Mesothelial cell of epicardium (in vitro differentiated cells): ENCODE measurements around the gene CLEC2A. TPM values are rescaled to one million over a fixed set of nuclear protein-coding genes. Genes with fewer than 3 reads are reported as not detected.
"Not testable (repeated sequence)": the region's sequence is repeated elsewhere in the genome, so short reads cannot be mapped to it uniquely, and the experiment has no call there.

Experiments used
- DNase-seq, 2 experiments: peaks; one replicate each; pipeline ENCODE4 v3.0.0; 2021; ENCODE audit warnings: low spot score in 2 of 2; ENCODE audit not compliant: unreplicated experiment in 2 of 2
- H3K27ac Mint-ChIP-seq: 2 replicates; pipeline ENCODE4 v1.8.0; 2021; ENCODE audit warnings: mixed read lengths
- H3K27me3 Mint-ChIP-seq: 2 replicates; pipeline ENCODE4 v1.8.0; 2021; ENCODE audit warnings: low read depth, mixed read lengths
- H3K36me3 Mint-ChIP-seq: 2 replicates; pipeline ENCODE4 v1.8.0; 2021; ENCODE audit warnings: mixed read lengths
- H3K4me1 Mint-ChIP-seq: 2 replicates; pipeline ENCODE4 v1.8.0; 2021; ENCODE audit warnings: mixed read lengths
- H3K4me3 Mint-ChIP-seq: 2 replicates; pipeline ENCODE4 v1.8.0; 2021; ENCODE audit warnings: mild to moderate bottlenecking, moderate library complexity, mixed read lengths
- H3K9me3 Mint-ChIP-seq: 2 replicates; pipeline ENCODE4 v1.8.0; 2021; ENCODE audit warnings: mixed read lengths
- CTCF ChIP-seq: fragments of 200-600 bp; sonication (generic); IDR thresholded peaks from one replicate; pipeline ENCODE4 v1.5.0; 2021; ENCODE audit warnings: antibody characterized with exemption; ENCODE audit not compliant: unreplicated experiment
- total RNA-seq: library from RNA; stranded (reverse); gene quantifications from 3 replicates; pipeline ENCODE4 v1.2.1, GENCODE V29; 2021

Gene CLEC2A
- total RNA-seq, 1 donor from 2014 or later = 0.29 TPM

DNA sequence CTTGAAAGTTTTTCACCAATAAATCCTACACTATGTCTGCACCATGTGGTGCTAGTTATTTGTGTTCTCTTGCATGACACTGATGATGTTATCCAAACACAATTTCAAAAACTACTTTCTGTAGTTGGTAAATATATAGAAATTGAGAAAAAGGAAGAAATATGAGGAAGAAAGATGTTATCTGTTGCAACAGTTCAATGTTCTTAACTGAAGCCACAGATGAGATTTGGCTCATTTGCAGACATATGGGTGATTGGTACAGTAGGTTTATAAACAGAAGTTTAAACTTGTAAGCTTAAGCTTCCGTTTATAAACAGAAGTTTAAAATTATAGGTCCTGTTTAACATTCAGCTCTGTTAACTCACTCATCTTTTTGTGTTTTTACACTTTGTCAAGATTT lies 39.0 kb upstream of the CLEC2A start, which contains the start of gene CLEC12A:
Gene CLEC12A (plus strand): TSS at position 229 of the 400 bp plus-strand sequence. CDS start 188 bp downstream, outside the sequence.
- DNase-seq = no peak
- H3K27ac Mint-ChIP-seq = no peak within 1 kb of the TSS
- H3K4me1 Mint-ChIP-seq = no peaks in the 10 kb centered on the region
- no peak for TF ChIP-seq CTCF
- peaks cover 7% of the 10 kb centered on the region for H3K9me3 Mint-ChIP-seq
- H3K36me3 Mint-ChIP-seq = no peaks in the 10 kb centered on the region
- H3K27me3 Mint-ChIP-seq = no peaks in the 10 kb centered on the region
- H3K4me3 Mint-ChIP-seq = no peak within 1 kb of the TSS

DNA sequence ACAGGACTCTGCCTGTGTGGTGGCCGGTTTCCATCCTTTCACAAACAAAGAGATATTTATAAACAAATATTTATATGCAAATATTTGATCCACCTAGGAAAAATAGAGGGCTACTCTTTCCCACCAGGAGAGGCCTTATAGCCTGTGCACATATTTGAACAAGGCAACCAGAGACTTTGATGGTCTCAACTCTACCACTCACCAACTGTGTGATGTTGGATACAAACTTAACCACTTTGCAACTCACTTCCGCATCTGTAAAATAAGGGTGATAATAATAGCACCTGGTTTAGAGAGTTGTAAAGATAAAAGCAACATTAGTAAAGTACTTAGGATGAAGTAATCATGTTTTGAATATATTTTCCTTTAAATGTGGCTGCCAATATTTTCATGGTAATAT lies 37.5 kb upstream of the CLEC2A start:
- Mint-ChIP-seq H3K27ac (no peak overlapping the region), H3K4me3 (no peak overlapping the region), H3K4me1 (no peaks in the 10 kb centered on the region), H3K36me3 (no peaks in the 10 kb centered on the region), H3K9me3 (no peaks in the 10 kb centered on the region), H3K27me3 (no peaks in the 10 kb centered on the region)
- TF ChIP-seq CTCF = no peak
- no peak for DNase-seq

DNA sequence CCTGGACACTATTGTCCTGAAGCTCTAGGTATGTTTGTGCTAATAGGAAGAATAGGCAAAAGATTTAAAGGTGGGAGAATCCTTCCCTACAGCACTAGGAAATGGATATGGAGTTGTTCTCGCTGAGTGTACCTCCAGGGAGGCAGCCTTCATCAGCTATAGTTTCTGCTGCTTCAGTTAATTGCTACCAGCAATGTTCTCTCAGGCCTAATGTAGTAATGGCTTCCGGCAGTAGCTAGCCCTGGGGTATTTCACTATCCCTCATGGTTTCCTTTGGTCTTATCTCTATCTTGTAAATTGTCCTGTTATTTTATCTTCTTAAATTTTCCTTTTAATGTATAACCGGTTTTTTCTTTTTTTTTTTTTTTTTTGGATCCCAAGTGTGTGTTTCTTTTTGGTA lies 29.7 kb upstream of the CLEC2A start:
- no peak for DNase-seq
- H3K36me3 Mint-ChIP-seq = no peaks in the 10 kb centered on the region
- no peak overlapping the region for H3K4me3 Mint-ChIP-seq
- no peaks in the 10 kb centered on the region for H3K9me3 Mint-ChIP-seq
- TF ChIP-seq CTCF = no peak
- H3K27ac Mint-ChIP-seq = no peak overlapping the region
- H3K4me1 Mint-ChIP-seq = peaks cover 5% of the 10 kb centered on the region
- no peaks in the 10 kb centered on the region for H3K27me3 Mint-ChIP-seq

DNA sequence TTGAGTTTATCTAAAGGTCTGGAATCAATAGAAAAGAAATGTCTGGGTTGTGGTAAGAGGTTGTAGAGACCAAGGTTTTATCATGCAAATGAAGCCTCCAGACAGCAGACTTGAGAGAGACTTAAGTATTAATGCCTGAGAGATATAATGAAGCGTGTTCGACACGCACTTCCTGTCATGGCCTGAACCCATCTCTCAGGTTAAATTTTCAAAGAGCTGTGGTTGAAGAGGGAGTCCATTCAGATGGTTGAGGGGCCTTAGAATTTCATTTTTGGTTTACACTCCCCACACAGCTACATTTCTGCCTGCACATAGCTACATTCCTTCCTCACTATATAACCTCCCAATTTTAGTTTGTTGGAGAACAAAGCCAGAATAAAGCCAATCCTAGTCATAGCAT lies 28.9 kb upstream of the CLEC2A start:
- H3K27ac Mint-ChIP-seq = no peak overlapping the region
- no peak for DNase-seq
- H3K36me3 Mint-ChIP-seq = no peaks in the 10 kb centered on the region
- TF ChIP-seq CTCF = no peak
- no peaks in the 10 kb centered on the region for H3K27me3 Mint-ChIP-seq
- H3K9me3 Mint-ChIP-seq = no peaks in the 10 kb centered on the region
- no peak overlapping the region for H3K4me3 Mint-ChIP-seq
- H3K4me1 Mint-ChIP-seq = peaks cover 5% of the 10 kb centered on the region

DNA sequence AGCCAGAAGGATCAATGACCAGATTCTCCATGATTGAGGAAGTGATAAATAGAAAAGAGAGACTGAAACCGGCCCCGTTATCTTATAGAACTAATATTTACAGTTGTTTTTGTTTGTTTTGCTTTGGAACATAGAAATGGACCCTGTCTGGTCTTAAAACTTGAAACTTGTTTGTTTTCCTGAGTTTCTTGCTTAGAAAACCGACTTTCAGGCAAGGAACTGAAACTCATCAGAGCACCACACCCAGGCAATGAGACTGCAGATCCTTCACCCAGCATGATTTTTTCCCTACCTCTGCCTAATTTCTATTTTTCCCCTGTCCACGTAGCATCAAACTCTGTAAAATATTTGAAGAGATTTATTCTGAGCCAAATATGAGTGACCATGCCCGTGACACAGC lies 28.4 kb upstream of the CLEC2A start:
- no peak for TF ChIP-seq CTCF
- Mint-ChIP-seq H3K9me3 (no peaks in the 10 kb centered on the region), H3K36me3 (no peaks in the 10 kb centered on the region), H3K4me1 (peaks cover 5% of the 10 kb centered on the region), H3K27me3 (no peaks in the 10 kb centered on the region), H3K4me3 (no peak overlapping the region), H3K27ac (no peak overlapping the region)
- no peak for DNase-seq

DNA sequence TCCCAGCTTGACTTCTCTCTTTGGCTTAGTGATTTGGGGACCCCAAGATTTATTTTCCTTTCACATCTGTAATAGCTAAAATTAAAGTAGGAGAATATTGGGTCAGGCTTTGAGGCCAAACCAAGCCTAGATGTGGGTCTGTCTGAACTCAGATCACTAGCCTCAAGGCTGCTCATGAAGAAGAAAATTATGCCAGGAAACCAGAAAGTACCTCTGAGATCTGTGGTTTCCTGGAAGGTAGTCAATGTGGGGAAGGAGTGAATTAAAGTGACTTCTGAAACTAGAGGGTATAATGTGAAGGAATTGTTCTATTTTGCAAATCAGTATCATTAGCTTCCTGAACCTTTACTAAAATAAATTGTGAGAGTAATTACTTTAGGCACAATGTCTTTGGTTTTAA lies 25.7 kb upstream of the CLEC2A start:
- no peak for TF ChIP-seq CTCF
- H3K27me3 Mint-ChIP-seq = no peaks in the 10 kb centered on the region
- no peak overlapping the region for H3K4me3 Mint-ChIP-seq
- DNase-seq = no peak
- peaks cover 5% of the 10 kb centered on the region for H3K4me1 Mint-ChIP-seq
- H3K9me3 Mint-ChIP-seq = no peaks in the 10 kb centered on the region
- H3K36me3 Mint-ChIP-seq = no peaks in the 10 kb centered on the region
- no peak overlapping the region for H3K27ac Mint-ChIP-seq

GRCh38 chr12:9952954-9953729 lies 21.0 kb upstream of the CLEC2A start:
- DNase-seq, H3K36me3 Mint-ChIP-seq, H3K27ac Mint-ChIP-seq, H3K9me3 Mint-ChIP-seq, H3K4me1 Mint-ChIP-seq, H3K4me3 Mint-ChIP-seq, H3K27me3 Mint-ChIP-seq: not testable (repeated sequence)
